ENCODE data around the gene SLC16A5.
"Not testable (repeated sequence)": the region's sequence is repeated elsewhere in the genome, so short reads cannot be mapped to it uniquely, and the experiment has no call there.

The SLC16A5 gene

GRCh38 chr17:75087558-75088453 lies at the start of gene SLC16A5:
Gene SLC16A5 (plus strand): TSS chr17:75087954. CDS start chr17:75093637, 5,683 bp downstream.
- in situ Hi-C loops (cut with HindIII; ENCODE audit: low sequenced_read_pairs), result no loop called here

GRCh38 chr17:75039238-75039637 lies 48.5 kb upstream of the SLC16A5 start:
- in situ Hi-C loops (cut with HindIII; ENCODE audit: low sequenced_read_pairs), result no loop called here

GRCh38 chr17:75041656-75042280 lies 46.0 kb upstream of the SLC16A5 start:
- in situ Hi-C loops (cut with HindIII; ENCODE audit: low sequenced_read_pairs), result no loop called here

GRCh38 chr17:75043789-75044188 lies 44.0 kb upstream of the SLC16A5 start:
- in situ Hi-C loops (cut with HindIII; ENCODE audit: low sequenced_read_pairs), result not testable (repeated sequence)

- in situ Hi-C loops (cut with HindIII; ENCODE audit: low sequenced_read_pairs), result no loop called here
These were observed 43.0 kb upstream of the SLC16A5 start for GRCh38 chr17:75044716-75045115.

- in situ Hi-C loops (cut with HindIII; ENCODE audit: low sequenced_read_pairs), result not testable (repeated sequence)
These were observed 41.8 kb upstream of the SLC16A5 start for GRCh38 chr17:75045946-75046406.

- in situ Hi-C loops (cut with HindIII; ENCODE audit: low sequenced_read_pairs), result no loop called here
These were observed 41.1 kb upstream of the SLC16A5 start, which contains the start of the genes ATP5PD and KCTD2 for GRCh38 chr17:75046407-75047289. Gene ATP5PD (minus strand): TSS chr17:75046969. CDS start chr17:75042650, 4,319 bp downstream. Gene KCTD2 (plus strand): TSS chr17:75047225. CDS start chr17:75047251, 26 bp downstream.

GRCh38 chr17:75047398-75048098 lies 40.2 kb upstream of the SLC16A5 start:
- in situ Hi-C loops (cut with HindIII; ENCODE audit: low sequenced_read_pairs), result no loop called here

- in situ Hi-C loops (cut with HindIII; ENCODE audit: low sequenced_read_pairs), result no loop called here
These were observed 39.4 kb upstream of the SLC16A5 start for GRCh38 chr17:75048249-75048878.

GRCh38 chr17:75049057-75049456 lies 38.7 kb upstream of the SLC16A5 start:
- in situ Hi-C loops (cut with HindIII; ENCODE audit: low sequenced_read_pairs), result no loop called here

GRCh38 chr17:75049706-75050105 lies 38.0 kb upstream of the SLC16A5 start:
- in situ Hi-C loops (cut with HindIII; ENCODE audit: low sequenced_read_pairs), result no loop called here

- in situ Hi-C loops (cut with HindIII; ENCODE audit: low sequenced_read_pairs), result no loop called here
These were observed 35.8 kb upstream of the SLC16A5 start for GRCh38 chr17:75051941-75052340.

- in situ Hi-C loops (cut with HindIII; ENCODE audit: low sequenced_read_pairs), result no loop called here
These were observed 28.1 kb upstream of the SLC16A5 start for GRCh38 chr17:75059369-75060345.

GRCh38 chr17:75060434-75061054 lies 27.2 kb upstream of the SLC16A5 start:
- in situ Hi-C loops (cut with HindIII; ENCODE audit: low sequenced_read_pairs), result no loop called here

- in situ Hi-C loops (cut with HindIII; ENCODE audit: low sequenced_read_pairs), result no loop called here
These were observed 26.7 kb upstream of the SLC16A5 start for GRCh38 chr17:75061055-75061438.

- in situ Hi-C loops (cut with HindIII; ENCODE audit: low sequenced_read_pairs), result no loop called here
These were observed 26.1 kb upstream of the SLC16A5 start for GRCh38 chr17:75061618-75062017.

- in situ Hi-C loops (cut with HindIII; ENCODE audit: low sequenced_read_pairs), result no loop called here
These were observed 24.6 kb upstream of the SLC16A5 start for GRCh38 chr17:75063201-75063600.

- in situ Hi-C loops (cut with HindIII; ENCODE audit: low sequenced_read_pairs), result no loop called here
These were observed 24.1 kb upstream of the SLC16A5 start for GRCh38 chr17:75063626-75064025.

All from DLD1 (cell line).